ENCODE data around the gene SCN7A.
"Not testable (repeated sequence)": the region's sequence is repeated elsewhere in the genome, so short reads cannot be mapped to it uniquely, and the experiment has no call there.

SCN7A gene

DNA sequence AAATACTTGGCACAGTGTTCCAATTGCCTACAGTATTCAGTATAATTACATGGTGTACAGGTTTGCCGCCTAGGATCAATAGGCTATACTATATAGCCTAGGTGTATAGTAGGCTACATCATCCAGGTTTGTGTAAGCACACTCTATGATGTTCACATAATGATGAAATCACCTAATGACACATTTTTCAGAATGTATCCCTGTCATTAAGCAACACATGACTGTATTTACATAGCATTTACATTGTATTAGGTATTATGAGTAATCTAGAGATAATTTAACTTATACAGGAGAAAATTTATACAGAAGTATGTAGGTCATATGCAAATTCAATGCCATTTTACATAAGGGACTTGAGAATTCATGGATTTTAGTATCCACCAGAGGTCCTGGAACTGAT is 35.4 kb downstream of the SCN7A start:
- DNase-seq: no peak
- Histone ChIP-seq H3K36me3 (replicated peaks; ENCODE audit: insufficient read depth, low read length) (no peaks in the 10 kb centered on the region), H3K27ac (ENCODE audit: low read length) (no peak overlapping the region), H3K4me3 (ENCODE audit: low read length) (no peak overlapping the region), H3K4me2 (ENCODE audit: low read depth, low read length) (no peak overlapping the region), H3K9ac (ENCODE audit: low read length) (no peak overlapping the region), H3F3A (ENCODE audit: insufficient read depth, low read length) (no peaks in the 10 kb centered on the region), H3K9me3 (replicated peaks; ENCODE audit: insufficient read depth, low read length) (no peaks in the 10 kb centered on the region), H3K9me2 (replicated peaks; ENCODE audit: insufficient read depth, low read length) (no peaks in the 10 kb centered on the region), H3K4me1 (ENCODE audit: low read length) (no peaks in the 10 kb centered on the region), H4K20me1 (ENCODE audit: insufficient read depth, low read length) (no peaks in the 10 kb centered on the region), H3K79me2 (ENCODE audit: low read length) (no peaks in the 10 kb centered on the region), H2AFZ (ENCODE audit: low read length) (no peak overlapping the region), H3K27me3 (replicated peaks; ENCODE audit: insufficient read depth, low read length) (no peaks in the 10 kb centered on the region)
- no peak for TF ChIP-seq EZH2phosphoT487 (IDR thresholded peaks at IDR 0.05; ENCODE audit: low read length)
- no peak for TF ChIP-seq EZH2 (optimal IDR thresholded peaks at IDR 0.05; ENCODE audit: low read depth, low read length)
- no peak for TF ChIP-seq CTCF (IDR thresholded peaks at IDR 0.05; ENCODE audit: low read length)

- H3K9me3 ChIP-seq (replicated peaks; ENCODE audit: insufficient read depth, low read length); H3K79me2 ChIP-seq (ENCODE audit: low read length); H3K27ac ChIP-seq (ENCODE audit: low read length); DNase-seq; H3F3A ChIP-seq (ENCODE audit: insufficient read depth, low read length); H4K20me1 ChIP-seq (ENCODE audit: insufficient read depth, low read length); H3K36me3 ChIP-seq (replicated peaks; ENCODE audit: insufficient read depth, low read length); H3K27me3 ChIP-seq (replicated peaks; ENCODE audit: insufficient read depth, low read length); H3K4me3 ChIP-seq (ENCODE audit: low read length); H3K9ac ChIP-seq (ENCODE audit: low read length); H3K4me1 ChIP-seq (ENCODE audit: low read length); H3K4me2 ChIP-seq (ENCODE audit: low read depth, low read length); H2AFZ ChIP-seq (ENCODE audit: low read length); H3K9me2 ChIP-seq (replicated peaks; ENCODE audit: insufficient read depth, low read length): not testable (repeated sequence)
Measured at GRCh38 chr2:166455823-166456222, 38.2 kb downstream of the SCN7A start.

GRCh38 chr2:166454006-166454595 is 39.9 kb downstream of the SCN7A start:
- no peaks in the 10 kb centered on the region for H3F3A ChIP-seq (ENCODE audit: insufficient read depth, low read length)
- TF ChIP-seq CTCF (IDR thresholded peaks at IDR 0.05; ENCODE audit: low read length) (no peak), EZH2phosphoT487 (IDR thresholded peaks at IDR 0.05; ENCODE audit: low read length) (no peak), EZH2 (optimal IDR thresholded peaks at IDR 0.05; ENCODE audit: low read depth, low read length) (no peak)

DNA sequence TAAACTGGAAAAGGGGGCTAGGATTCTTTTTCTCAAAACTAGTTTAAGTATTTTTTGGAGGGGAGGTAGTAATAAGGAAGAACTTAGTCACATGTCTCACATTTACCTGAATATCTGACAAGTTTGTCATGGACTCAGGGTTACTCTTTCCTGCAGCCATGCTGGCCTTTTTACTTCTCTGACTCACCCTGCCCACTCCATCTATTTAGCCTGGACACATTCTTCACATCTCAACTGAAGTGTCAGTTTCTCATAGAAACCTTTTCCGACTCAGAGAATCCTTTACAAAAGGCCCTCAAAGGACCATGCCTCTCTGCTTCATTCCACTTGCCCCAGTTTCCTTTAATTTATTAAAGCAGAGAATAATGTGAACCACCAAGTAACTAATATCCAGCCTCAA is 42.6 kb downstream of the SCN7A start:
- TF ChIP-seq EZH2 (optimal IDR thresholded peaks at IDR 0.05; ENCODE audit: low read depth, low read length) (no peak), EZH2phosphoT487 (IDR thresholded peaks at IDR 0.05; ENCODE audit: low read length) (no peak)
- no peak for DNase-seq

More at GRCh38 chr2:166454006-166454595, 39.9 kb downstream of the SCN7A start:
- H3K4me1 ChIP-seq (ENCODE audit: low read length): no peaks in the 10 kb centered on the region
- DNase-seq: no peak
- no peaks in the 10 kb centered on the region for H3K9me3 ChIP-seq (replicated peaks; ENCODE audit: insufficient read depth, low read length)
- no peak overlapping the region for H3K4me2 ChIP-seq (ENCODE audit: low read depth, low read length)
- H3K79me2 ChIP-seq (ENCODE audit: low read length): no peaks in the 10 kb centered on the region
- no peaks in the 10 kb centered on the region for H4K20me1 ChIP-seq (ENCODE audit: insufficient read depth, low read length)
- no peak overlapping the region for H2AFZ ChIP-seq (ENCODE audit: low read length)
- H3K4me3 ChIP-seq (ENCODE audit: low read length): no peak overlapping the region
- H3K36me3 ChIP-seq (replicated peaks; ENCODE audit: insufficient read depth, low read length): no peaks in the 10 kb centered on the region
- no peak overlapping the region for H3K27ac ChIP-seq (ENCODE audit: low read length)
- H3K27me3 ChIP-seq (replicated peaks; ENCODE audit: insufficient read depth, low read length): no peaks in the 10 kb centered on the region
- no peak overlapping the region for H3K9ac ChIP-seq (ENCODE audit: low read length)
- no peaks in the 10 kb centered on the region for H3K9me2 ChIP-seq (replicated peaks; ENCODE audit: insufficient read depth, low read length)

More for the DNA sequence above, 42.6 kb downstream of the SCN7A start:
- Histone ChIP-seq H3K79me2 (ENCODE audit: low read length) (no peaks in the 10 kb centered on the region), H3K9me3 (replicated peaks; ENCODE audit: insufficient read depth, low read length) (no peaks in the 10 kb centered on the region), H3F3A (ENCODE audit: insufficient read depth, low read length) (no peaks in the 10 kb centered on the region), H3K4me3 (ENCODE audit: low read length) (no peak overlapping the region), H4K20me1 (ENCODE audit: insufficient read depth, low read length) (no peaks in the 10 kb centered on the region), H3K9me2 (replicated peaks; ENCODE audit: insufficient read depth, low read length) (no peaks in the 10 kb centered on the region), H3K36me3 (replicated peaks; ENCODE audit: insufficient read depth, low read length) (no peaks in the 10 kb centered on the region), H2AFZ (ENCODE audit: low read length) (no peak overlapping the region), H3K9ac (ENCODE audit: low read length) (no peak overlapping the region), H3K4me2 (ENCODE audit: low read depth, low read length) (no peak overlapping the region), H3K27me3 (replicated peaks; ENCODE audit: insufficient read depth, low read length) (no peaks in the 10 kb centered on the region), H3K4me1 (ENCODE audit: low read length) (no peaks in the 10 kb centered on the region), H3K27ac (ENCODE audit: low read length) (no peak overlapping the region)

Measured in MM.1S (cell line).